Parathyroid adenoma (tissue), 2 donors: ENCODE data around the gene FAM237A.

Experiments used
- H2AFZ ChIP-seq: fragments of 300-600 bp; sonication (generic); one replicate; pipeline ENCODE4 v1.7.0; 2017; ENCODE audit warnings: antibody characterized with exemption, mild to moderate bottlenecking
- H3K27ac ChIP-seq: fragments of 300-600 bp; sonication (generic); one replicate; pipeline ENCODE4 v1.7.0; 2017
- H3K27me3 ChIP-seq: fragments of 300-600 bp; sonication (generic); one replicate; pipeline ENCODE4 v1.7.0; 2017; ENCODE audit warnings: low read length; ENCODE audit not compliant: control insufficient read depth, insufficient read depth
- H3K36me3 ChIP-seq: fragments of 300-600 bp; sonication (generic); one replicate; pipeline ENCODE4 v1.7.0; 2017; ENCODE audit warnings: low read length; ENCODE audit not compliant: control insufficient read depth, insufficient read depth
- H3K4me1 ChIP-seq: fragments of 300-600 bp; sonication (generic); one replicate; pipeline ENCODE4 v1.7.0; 2017; ENCODE audit warnings: control low read depth
- H3K4me2 ChIP-seq: fragments of 300-600 bp; sonication (generic); one replicate; pipeline ENCODE4 v1.7.0; 2017; ENCODE audit warnings: low read length
- H3K4me3 ChIP-seq: fragments of 300-600 bp; sonication (generic); one replicate; pipeline ENCODE4 v1.7.0; 2017; ENCODE audit warnings: low read depth, low read length
- H3K79me2 ChIP-seq: fragments of 300-600 bp; sonication (generic); one replicate; pipeline ENCODE4 v1.7.0; 2017; ENCODE audit warnings: control low read depth
- H3K9ac ChIP-seq: fragments of 300-600 bp; sonication (generic); one replicate; pipeline ENCODE4 v1.7.0; 2017; ENCODE audit warnings: mild to moderate bottlenecking
- H3K9me3 ChIP-seq: fragments of 300-600 bp; sonication (generic); one replicate; pipeline ENCODE4 v1.7.0; 2017; ENCODE audit warnings: low read length; ENCODE audit not compliant: control insufficient read depth
- CTCF ChIP-seq: fragments of 300-600 bp; sonication (generic); IDR thresholded peaks from one replicate; pipeline ENCODE4 v1.7.0; 2017; ENCODE audit warnings: antibody characterized with exemption, mild to moderate bottlenecking
- donor health status: primary hyperparathyroidism.

FAM237A gene

GRCh38 chr2:206670531-206671319, 28.4 kb downstream of the FAM237A start:
- Histone ChIP-seq H3K36me3 (no peaks in the 10 kb centered on the region), H3K4me1 (no peaks in the 10 kb centered on the region), H3K9ac (no peak overlapping the region), H3K9me3 (no peaks in the 10 kb centered on the region), H3K27me3 (no peaks in the 10 kb centered on the region), H3K4me2 (no peak overlapping the region), H3K79me2 (no peaks in the 10 kb centered on the region), H3K4me3 (no peak overlapping the region), H3K27ac (no peak overlapping the region), H2AFZ (no peak overlapping the region)
- no peak for TF ChIP-seq CTCF

- H3K9ac ChIP-seq = no peak overlapping the region
- no peaks in the 10 kb centered on the region for H3K9me3 ChIP-seq
- H3K27ac ChIP-seq = no peak overlapping the region
- H3K27me3 ChIP-seq = no peaks in the 10 kb centered on the region
- H3K36me3 ChIP-seq = no peaks in the 10 kb centered on the region
- no peaks in the 10 kb centered on the region for H3K4me1 ChIP-seq
- H2AFZ ChIP-seq = no peak overlapping the region
- TF ChIP-seq CTCF = no peak
- H3K79me2 ChIP-seq = no peaks in the 10 kb centered on the region
- no peak overlapping the region for H3K4me3 ChIP-seq
- H3K4me2 ChIP-seq = no peak overlapping the region
These were observed 41.3 kb downstream of the FAM237A start for GRCh38 chr2:206683546-206683945.

GRCh38 chr2:206688453-206688852, 46.2 kb downstream of the FAM237A start:
- no peak overlapping the region for H3K4me2 ChIP-seq
- no peak overlapping the region for H3K4me3 ChIP-seq
- no peaks in the 10 kb centered on the region for H3K4me1 ChIP-seq
- TF ChIP-seq CTCF = no peak
- no peak overlapping the region for H3K27ac ChIP-seq
- H3K9me3 ChIP-seq = no peaks in the 10 kb centered on the region
- no peak overlapping the region for H2AFZ ChIP-seq
- H3K36me3 ChIP-seq = no peaks in the 10 kb centered on the region
- no peaks in the 10 kb centered on the region for H3K27me3 ChIP-seq
- H3K79me2 ChIP-seq = no peaks in the 10 kb centered on the region
- H3K9ac ChIP-seq = no peak overlapping the region

- H3K27ac ChIP-seq = no peak overlapping the region
- H3K4me2 ChIP-seq = no peak overlapping the region
- no peaks in the 10 kb centered on the region for H3K79me2 ChIP-seq
- no peaks in the 10 kb centered on the region for H3K27me3 ChIP-seq
- no peak overlapping the region for H3K9ac ChIP-seq
- H3K9me3 ChIP-seq = no peaks in the 10 kb centered on the region
- H3K4me3 ChIP-seq = no peak overlapping the region
- no peak for TF ChIP-seq CTCF
- H3K36me3 ChIP-seq = no peaks in the 10 kb centered on the region
- H2AFZ ChIP-seq = no peak overlapping the region
- no peaks in the 10 kb centered on the region for H3K4me1 ChIP-seq
These were observed 46.7 kb downstream of the FAM237A start for GRCh38 chr2:206688990-206689389.

- no peak for TF ChIP-seq CTCF
- Histone ChIP-seq H3K4me3 (no peak overlapping the region), H3K9ac (no peak overlapping the region), H2AFZ (no peak overlapping the region), H3K27ac (no peak overlapping the region), H3K4me1 (no peaks in the 10 kb centered on the region), H3K9me3 (no peaks in the 10 kb centered on the region), H3K4me2 (no peak overlapping the region), H3K79me2 (no peaks in the 10 kb centered on the region), H3K27me3 (no peaks in the 10 kb centered on the region), H3K36me3 (no peaks in the 10 kb centered on the region)
These were observed 50.7 kb downstream of the FAM237A start for GRCh38 chr2:206692971-206693370.
